ENCODE results near the gene MIEF1.

Gene MIEF1

DNA sequence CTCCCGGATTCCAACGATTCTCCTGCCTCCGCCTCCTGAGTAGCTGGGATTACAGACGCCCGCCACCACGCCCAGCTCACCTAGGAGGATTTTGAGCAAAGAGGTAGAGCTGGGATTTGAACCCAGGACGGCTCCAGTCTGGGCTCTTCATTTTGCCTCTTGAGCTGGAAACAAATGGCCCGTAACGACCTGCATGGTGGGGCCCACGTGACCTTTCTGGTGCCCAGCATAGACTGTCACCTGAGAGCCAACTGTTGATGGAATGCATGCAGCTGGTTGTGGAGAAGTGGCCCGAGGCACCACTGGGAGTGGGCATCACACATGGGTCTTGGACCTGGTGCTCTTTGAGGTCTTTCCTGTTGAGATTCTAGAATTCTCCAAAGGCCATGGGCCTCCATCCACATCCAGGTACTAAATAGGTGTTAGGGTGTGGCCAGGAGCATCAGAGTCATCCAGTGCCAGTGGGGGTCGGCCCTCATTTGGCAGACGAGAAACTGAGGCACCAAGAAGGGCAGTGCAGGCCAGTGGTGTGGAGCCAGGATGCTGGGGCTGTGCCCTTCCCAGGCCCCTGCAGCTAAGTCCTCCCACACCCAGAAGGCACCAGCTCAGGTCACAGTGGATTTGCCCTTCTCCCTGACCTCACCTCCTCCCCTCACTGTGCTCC lies 22.1 kb downstream of the MIEF1 start (continued):
- TF ChIP-seq, protein P1, sequence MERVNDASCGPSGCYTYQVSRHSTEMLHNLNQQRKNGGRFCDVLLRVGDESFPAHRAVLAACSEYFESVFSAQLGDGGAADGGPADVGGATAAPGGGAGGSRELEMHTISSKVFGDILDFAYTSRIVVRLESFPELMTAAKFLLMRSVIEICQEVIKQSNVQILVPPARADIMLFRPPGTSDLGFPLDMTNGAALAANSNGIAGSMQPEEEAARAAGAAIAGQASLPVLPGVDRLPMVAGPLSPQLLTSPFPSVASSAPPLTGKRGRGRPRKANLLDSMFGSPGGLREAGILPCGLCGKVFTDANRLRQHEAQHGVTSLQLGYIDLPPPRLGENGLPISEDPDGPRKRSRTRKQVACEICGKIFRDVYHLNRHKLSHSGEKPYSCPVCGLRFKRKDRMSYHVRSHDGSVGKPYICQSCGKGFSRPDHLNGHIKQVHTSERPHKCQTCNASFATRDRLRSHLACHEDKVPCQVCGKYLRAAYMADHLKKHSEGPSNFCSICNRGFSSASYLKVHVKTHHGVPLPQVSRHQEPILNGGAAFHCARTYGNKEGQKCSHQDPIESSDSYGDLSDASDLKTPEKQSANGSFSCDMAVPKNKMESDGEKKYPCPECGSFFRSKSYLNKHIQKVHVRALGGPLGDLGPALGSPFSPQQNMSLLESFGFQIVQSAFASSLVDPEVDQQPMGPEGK (tag by site-specific recombination; IDR thresholded peaks at IDR 0.05): no peak
- no peak for TF ChIP-seq ZNF747 (tag by site-specific recombination; IDR thresholded peaks at IDR 0.05)
- no peak for TF ChIP-seq PRDM1 (tag by site-specific recombination; IDR thresholded peaks at IDR 0.05)
- no peak for TF ChIP-seq CTCF (tag by site-specific recombination; IDR thresholded peaks at IDR 0.05)
- TF ChIP-seq, protein P2, sequence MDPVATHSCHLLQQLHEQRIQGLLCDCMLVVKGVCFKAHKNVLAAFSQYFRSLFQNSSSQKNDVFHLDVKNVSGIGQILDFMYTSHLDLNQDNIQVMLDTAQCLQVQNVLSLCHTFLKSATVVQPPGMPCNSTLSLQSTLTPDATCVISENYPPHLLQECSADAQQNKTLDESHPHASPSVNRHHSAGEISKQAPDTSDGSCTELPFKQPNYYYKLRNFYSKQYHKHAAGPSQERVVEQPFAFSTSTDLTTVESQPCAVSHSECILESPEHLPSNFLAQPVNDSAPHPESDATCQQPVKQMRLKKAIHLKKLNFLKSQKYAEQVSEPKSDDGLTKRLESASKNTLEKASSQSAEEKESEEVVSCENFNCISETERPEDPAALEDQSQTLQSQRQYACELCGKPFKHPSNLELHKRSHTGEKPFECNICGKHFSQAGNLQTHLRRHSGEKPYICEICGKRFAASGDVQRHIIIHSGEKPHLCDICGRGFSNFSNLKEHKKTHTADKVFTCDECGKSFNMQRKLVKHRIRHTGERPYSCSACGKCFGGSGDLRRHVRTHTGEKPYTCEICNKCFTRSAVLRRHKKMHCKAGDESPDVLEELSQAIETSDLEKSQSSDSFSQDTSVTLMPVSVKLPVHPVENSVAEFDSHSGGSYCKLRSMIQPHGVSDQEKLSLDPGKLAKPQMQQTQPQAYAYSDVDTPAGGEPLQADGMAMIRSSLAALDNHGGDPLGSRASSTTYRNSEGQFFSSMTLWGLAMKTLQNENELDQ (tag by site-specific recombination; IDR thresholded peaks at IDR 0.05; ENCODE audit: low read depth): no peak
- TF ChIP-seq ZNF311 (tag by site-specific recombination; IDR thresholded peaks at IDR 0.05; ENCODE audit: borderline replicate concordance): no peak
- TF ChIP-seq ZNF394 (tag by site-specific recombination; IDR thresholded peaks at IDR 0.05; ENCODE audit: borderline replicate concordance): no peak
- TF ChIP-seq ZNF513 (tag by site-specific recombination; IDR thresholded peaks at IDR 0.05): no peak
- no peak for TF ChIP-seq ZNF654 (tag by site-specific recombination; IDR thresholded peaks at IDR 0.05; ENCODE audit: low read depth)
- 0 out of 2 replicates have a peak, but pooled peaks have one; percentile 9 for TF ChIP-seq SCRT1 (tag by site-specific recombination; IDR thresholded peaks at IDR 0.05; ENCODE audit: borderline replicate concordance)
- no peak for TF ChIP-seq GFI1B (tag by site-specific recombination; IDR thresholded peaks at IDR 0.05)
- no peak for TF ChIP-seq SP7 (tag by site-specific recombination; IDR thresholded peaks at IDR 0.05)
- no peak for TF ChIP-seq ZNF398 (tag by site-specific recombination; IDR thresholded peaks at IDR 0.05)
- no peak for TF ChIP-seq ZNF366 (tag by site-specific recombination; conservative IDR thresholded peaks at IDR 0.05)
- TF ChIP-seq ZNF623 (tag by site-specific recombination; IDR thresholded peaks at IDR 0.05): no peak
- TF ChIP-seq ZNF18 (tag by site-specific recombination; IDR thresholded peaks at IDR 0.05): no peak
- TF ChIP-seq ZNF2 (tag by site-specific recombination; IDR thresholded peaks at IDR 0.05): no peak
- no peak for TF ChIP-seq KLF9 (tag by site-specific recombination; IDR thresholded peaks at IDR 0.05; ENCODE audit: low read depth)
- TF ChIP-seq INSM2 (tag by site-specific recombination; IDR thresholded peaks at IDR 0.05): no peak
- no peak for TF ChIP-seq ZNF488 (tag by site-specific recombination; IDR thresholded peaks at IDR 0.05)
- TF ChIP-seq SCRT2 (tag by site-specific recombination; IDR thresholded peaks at IDR 0.05): peak; percentile 83
- no peak for TF ChIP-seq ZBTB17 (tag by site-specific recombination; IDR thresholded peaks at IDR 0.05)
- TF ChIP-seq ZNF37A (tag by site-specific recombination; IDR thresholded peaks at IDR 0.05): no peak
- TF ChIP-seq SP2 (tag by site-specific recombination; IDR thresholded peaks at IDR 0.05): no peak
- TF ChIP-seq ZFP3 (tag by site-specific recombination; IDR thresholded peaks at IDR 0.05; ENCODE audit: low read depth): no peak
- no peak for TF ChIP-seq YY1 (tag by site-specific recombination; IDR thresholded peaks at IDR 0.05)

All from HEK293 (cell line).